ENCODE measurements around the gene NLRC3. TPM values are rescaled to one million over a fixed set of nuclear protein-coding genes. Genes with fewer than 3 reads are reported as not detected.

The NLRC3 gene
- total and polyA plus RNA-seq, 12 donors = 0.26 to 2.5 (median 1.0) TPM

- peaks cover 0 to 33% (median 0%) of the 10 kb centered on the region in 9 donors for H3K4me1 ChIP-seq
- 94 to 95% methylated on average over 3 of the region's 3 CpGs for WGBS, 2 donors
- no peak overlapping the region for H3K27ac ChIP-seq
- no peak for TF ChIP-seq CTCF (IDR thresholded peaks at IDR 0.05)
- no peaks in the 10 kb centered on the region for H3K36me3 ChIP-seq
- H3K9me3 ChIP-seq = no peaks in the 10 kb centered on the region
- DNase-seq (no peak), ATAC-seq (no peak)
- intact Hi-C loops (cut with DNase I) = no loop called here
- H3K27me3 ChIP-seq = no peaks in the 10 kb centered on the region
- no peak overlapping the region for H3K4me3 ChIP-seq
Observed at GRCh38 chr16:3623642-3624041, 46.4 kb upstream of the NLRC3 start.

- TF ChIP-seq CTCF (IDR thresholded peaks at IDR 0.05) = no peak
- Histone ChIP-seq H3K9me3 (no peaks in the 10 kb centered on the region), H3K4me1 (peaks cover 0 to 11% (median 0%) of the 10 kb centered on the region in 9 donors), H3K4me3 (no peak overlapping the region), H3K27me3 (no peaks in the 10 kb centered on the region), H3K27ac (no peak overlapping the region), H3K36me3 (peaks cover 0 to 15% (median 0%) of the 10 kb centered on the region in 9 donors)
- ATAC-seq = no peak
- intact Hi-C loops (cut with DNase I) = no loop called here
- no peak for DNase-seq
- 91 to 93% methylated on average over 3 of the region's 3 CpGs for WGBS, 2 donors
Observed at GRCh38 chr16:3618769-3619141, 41.6 kb upstream of the NLRC3 start.

GRCh38 chr16:3612510-3613466 is 35.6 kb upstream of the NLRC3 start:
- H3K4me1 ChIP-seq = peaks cover 0 to 34% (median 24%) of the 10 kb centered on the region in 9 donors
- H3K27ac ChIP-seq = peak overlapping the region in 4 of 10 donors; percentile 90 to 96 (median 93)
- 86 to 92% methylated on average over 29 to 34 of the region's 34 CpGs for whole genome bisulfite sequencing, 2 donors
- no peak for DNase-seq
- no peak for ATAC-seq
- peaks cover 0 to 20% (median 0%) of the 10 kb centered on the region in 9 donors for H3K36me3 ChIP-seq
- no peak for TF ChIP-seq CTCF (IDR thresholded peaks at IDR 0.05)
- no peaks in the 10 kb centered on the region for H3K9me3 ChIP-seq
- intact Hi-C loops (cut with DNase I) = no loop called here
- peak overlapping the region; percentile 75 to 100 (median 94) for H3K4me3 ChIP-seq
- H3K27me3 ChIP-seq = no peaks in the 10 kb centered on the region

- peaks cover 0 to 23% (median 0%) of the 10 kb centered on the region in 9 donors for H3K36me3 ChIP-seq
- peaks cover 0 to 34% (median 24%) of the 10 kb centered on the region in 9 donors for H3K4me1 ChIP-seq
- no peaks in the 10 kb centered on the region for H3K27me3 ChIP-seq
- DNase-seq (peak; percentile 85 to 94), ATAC-seq (peak; percentile 92 to 98 (median 96))
- H3K27ac ChIP-seq = peak within 1 kb of the TSS; percentile 31 to 96 (median 90)
- peak in 2 of 9 donors; percentile 5 to 17 for TF ChIP-seq CTCF (IDR thresholded peaks at IDR 0.05)
- 0% methylated on average over 74 to 86 of the region's 86 CpGs for WGBS, 2 donors
- H3K9me3 ChIP-seq = no peaks in the 10 kb centered on the region
- peak within 1 kb of the TSS; percentile 75 to 100 (median 94) for H3K4me3 ChIP-seq
- intact Hi-C loops (cut with DNase I) = no loop called here
Observed at GRCh38 chr16:3611146-3611975, 34.2 kb upstream of the NLRC3 start, which contains the start of gene SLX4. TSS of gene SLX4 (minus strand) at chr16:3611606. CDS start at chr16:3608964, 2,642 bp downstream.

Measured in heart right ventricle (tissue), 16 donors.